Head of caudate nucleus (tissue), 42 donors: ENCODE data around the gene APOL4.
"Not testable (repeated sequence)": the region's sequence is repeated elsewhere in the genome, so short reads cannot be mapped to it uniquely, and the experiment has no call there.

ENCODE experiments used
- DNase-seq, 42 donors: peaks; one replicate each; pipeline versions ENCODE4 v3.0.0 to v3.0.0-alpha.2; 2020 to 2021; ENCODE audit warnings: mixed read lengths in 7 of 42
- intact Hi-C: fragments of 100-400 bp; cut with DNase I; formaldehyde crosslinking; loops from one replicate; pipeline ENCODE4 v1.15.0; 2022

Gene APOL4

DNA sequence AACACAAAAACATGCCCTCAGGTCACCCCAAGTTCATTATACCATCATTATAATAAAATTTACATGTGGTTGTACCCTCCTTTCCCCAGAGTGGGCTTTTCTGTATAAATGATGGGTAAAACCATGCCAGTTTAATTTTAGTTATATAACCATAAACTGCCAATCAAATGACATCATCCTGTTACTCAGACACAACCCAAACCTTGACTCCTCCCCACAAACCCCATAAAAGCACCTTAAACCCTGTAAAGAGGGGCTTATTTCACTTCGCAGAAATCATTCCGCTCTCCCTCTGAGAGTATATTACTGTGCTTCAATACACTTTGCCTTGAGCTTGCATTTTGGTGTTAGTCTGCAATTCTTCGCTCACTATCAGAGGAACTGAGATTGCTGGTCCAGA, 35.5 kb downstream of the APOL4 start:
- no peak for DNase-seq
- intact Hi-C loops = no loop called here

DNA sequence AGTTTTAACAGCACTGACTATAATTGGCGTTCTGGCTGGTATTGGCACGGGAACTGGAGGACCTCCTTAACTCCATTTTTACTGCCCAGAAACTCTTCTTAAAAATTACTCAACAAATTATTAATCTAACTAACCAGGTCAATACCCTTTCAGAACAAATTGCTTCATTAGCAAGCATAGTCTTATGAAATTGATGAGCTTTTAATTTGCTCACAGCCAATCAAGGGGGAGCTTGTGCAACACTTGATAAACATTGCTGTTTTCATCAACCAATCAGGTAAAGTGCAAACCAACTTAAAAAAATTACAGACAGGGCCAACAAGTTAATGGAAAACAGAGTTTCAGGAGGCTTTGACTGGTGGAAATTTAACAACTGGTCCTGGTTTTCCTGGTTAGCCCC, 36.5 kb downstream of the APOL4 start:
- no peak for DNase-seq
- intact Hi-C loops = no loop called here

DNA sequence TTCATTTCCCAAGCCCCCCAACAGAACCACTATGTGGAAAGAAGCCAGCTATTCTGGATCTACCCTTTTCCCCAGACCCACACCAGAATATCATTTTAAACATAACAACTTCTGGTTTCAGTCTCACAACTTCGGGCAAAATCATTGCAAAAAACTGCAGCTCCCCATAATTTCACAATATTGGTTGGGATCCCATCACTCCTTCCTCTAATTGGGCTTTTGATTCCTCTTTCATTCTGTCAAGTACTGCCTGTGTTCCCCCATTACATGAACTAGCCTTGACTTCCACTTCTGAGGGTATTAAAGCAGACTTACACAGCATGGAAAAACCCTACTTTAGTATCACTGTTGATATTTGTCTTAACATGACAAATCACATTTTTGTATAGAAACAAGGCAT, 37.0 kb downstream of the APOL4 start:
- intact Hi-C loops = no loop called here
- DNase-seq = no peak

DNA sequence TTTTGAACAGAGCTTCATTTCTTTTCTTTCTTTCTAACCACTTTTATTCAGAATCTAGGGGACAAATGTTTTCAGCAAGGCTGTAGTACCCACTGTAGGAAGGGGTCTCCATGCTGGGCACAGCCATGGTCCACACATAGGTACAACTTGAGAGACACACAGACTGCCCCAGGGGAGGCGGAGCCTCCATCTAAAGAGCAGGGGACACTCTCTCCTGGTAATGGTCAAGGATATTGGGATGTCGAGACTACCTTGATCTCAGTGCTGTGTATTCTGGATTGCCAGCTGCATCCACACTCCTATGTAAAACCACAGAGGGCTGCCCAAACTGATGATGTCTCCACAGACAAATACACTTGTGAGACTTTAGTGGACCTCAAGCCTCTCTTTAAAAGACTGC, 38.1 kb downstream of the APOL4 start:
- DNase-seq = no peak
- intact Hi-C loops = no loop called here

DNA sequence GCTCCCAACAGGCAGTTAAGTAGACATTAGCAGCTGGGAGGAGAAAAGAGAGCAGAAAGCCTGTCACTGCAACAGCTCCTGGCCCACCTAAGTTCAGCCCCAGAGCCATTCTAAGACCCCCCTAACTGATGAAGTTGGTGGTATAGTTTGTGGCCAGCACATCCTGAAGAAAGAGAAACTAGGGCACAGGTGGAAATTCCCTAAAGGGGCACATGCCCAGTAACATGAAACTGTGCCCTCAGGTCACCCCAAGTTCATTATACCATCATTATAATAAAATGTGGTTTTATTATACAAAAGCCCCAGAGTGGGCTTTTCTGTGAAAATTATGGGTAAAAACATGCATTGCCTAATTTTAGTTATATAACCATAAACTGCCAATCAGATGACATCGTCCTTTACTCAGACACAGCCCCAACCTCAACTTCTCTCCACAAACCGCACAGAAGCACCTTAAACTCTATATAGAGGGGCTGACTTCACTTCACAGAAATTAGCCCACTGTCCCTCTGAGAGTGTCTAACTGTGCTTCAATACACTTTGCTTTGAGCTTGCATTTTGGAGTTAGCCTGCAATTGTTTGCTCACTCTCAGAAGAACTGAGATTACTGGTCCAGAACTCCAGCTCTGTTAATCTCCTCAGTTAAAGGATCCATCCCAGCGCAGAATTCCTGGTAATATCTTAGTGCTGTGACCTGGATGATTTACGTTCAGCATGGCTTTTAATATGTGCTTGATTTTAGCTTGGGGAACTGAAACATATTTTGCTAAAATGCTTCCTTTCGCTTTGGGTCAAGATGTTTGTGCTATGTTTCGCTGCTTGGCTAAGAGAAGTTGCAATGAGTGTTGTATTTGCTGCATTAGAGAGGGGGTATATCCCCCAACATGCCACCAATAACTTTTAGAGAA, 39.2 kb downstream of the APOL4 start:
- intact Hi-C loops = no loop called here
- DNase-seq = no peak

DNA sequence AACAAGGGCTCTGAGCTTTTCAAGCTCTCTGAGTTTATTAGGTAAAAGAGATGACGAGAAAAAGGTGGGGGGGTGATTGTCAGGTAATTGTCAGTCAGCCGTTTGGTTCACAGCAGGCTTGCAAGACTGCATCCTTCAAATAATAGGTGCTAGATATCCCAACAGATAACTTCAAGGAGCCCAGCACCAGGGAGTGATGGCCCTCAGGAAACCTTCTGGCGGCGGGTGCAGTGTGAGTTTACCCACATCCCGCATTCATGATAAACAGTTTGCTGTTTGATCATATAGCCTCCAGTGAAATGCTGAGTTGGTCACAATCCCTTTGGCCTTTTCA, 39.8 kb downstream of the APOL4 start:
- DNase-seq = not testable (repeated sequence)

DNA sequence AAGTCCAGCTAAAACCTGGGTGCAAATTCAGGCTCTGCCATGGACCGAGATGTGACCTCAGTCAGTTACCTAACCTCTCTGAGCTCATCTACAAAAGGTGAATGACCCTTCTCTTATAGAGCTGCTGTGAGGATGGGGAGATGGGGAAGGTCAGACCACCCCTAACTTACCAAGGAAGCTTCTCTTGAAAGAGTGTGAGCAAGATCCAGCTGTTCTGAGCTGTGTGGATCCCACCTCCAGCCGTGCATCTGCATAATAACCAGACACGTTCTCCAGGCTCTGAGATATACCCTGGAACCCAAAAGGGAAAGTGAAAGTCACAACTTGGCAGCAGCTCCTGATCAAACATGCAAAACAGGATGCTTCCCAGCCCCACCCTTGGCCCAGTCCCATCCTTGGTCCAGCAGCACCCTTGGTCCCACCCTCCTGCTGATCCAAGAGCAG, 41.1 kb downstream of the APOL4 start, which contains the start of gene APOL3:
TSS of gene APOL3 (minus strand) at position 257 of the 444 bp plus-strand sequence. CDS start 11,700 bp downstream, outside the sequence.
- intact Hi-C loops = no loop called here
- DNase-seq = no peak

More for the DNA sequence above, 39.8 kb downstream of the APOL4 start:
- intact Hi-C loops = not testable (repeated sequence)

DNA sequence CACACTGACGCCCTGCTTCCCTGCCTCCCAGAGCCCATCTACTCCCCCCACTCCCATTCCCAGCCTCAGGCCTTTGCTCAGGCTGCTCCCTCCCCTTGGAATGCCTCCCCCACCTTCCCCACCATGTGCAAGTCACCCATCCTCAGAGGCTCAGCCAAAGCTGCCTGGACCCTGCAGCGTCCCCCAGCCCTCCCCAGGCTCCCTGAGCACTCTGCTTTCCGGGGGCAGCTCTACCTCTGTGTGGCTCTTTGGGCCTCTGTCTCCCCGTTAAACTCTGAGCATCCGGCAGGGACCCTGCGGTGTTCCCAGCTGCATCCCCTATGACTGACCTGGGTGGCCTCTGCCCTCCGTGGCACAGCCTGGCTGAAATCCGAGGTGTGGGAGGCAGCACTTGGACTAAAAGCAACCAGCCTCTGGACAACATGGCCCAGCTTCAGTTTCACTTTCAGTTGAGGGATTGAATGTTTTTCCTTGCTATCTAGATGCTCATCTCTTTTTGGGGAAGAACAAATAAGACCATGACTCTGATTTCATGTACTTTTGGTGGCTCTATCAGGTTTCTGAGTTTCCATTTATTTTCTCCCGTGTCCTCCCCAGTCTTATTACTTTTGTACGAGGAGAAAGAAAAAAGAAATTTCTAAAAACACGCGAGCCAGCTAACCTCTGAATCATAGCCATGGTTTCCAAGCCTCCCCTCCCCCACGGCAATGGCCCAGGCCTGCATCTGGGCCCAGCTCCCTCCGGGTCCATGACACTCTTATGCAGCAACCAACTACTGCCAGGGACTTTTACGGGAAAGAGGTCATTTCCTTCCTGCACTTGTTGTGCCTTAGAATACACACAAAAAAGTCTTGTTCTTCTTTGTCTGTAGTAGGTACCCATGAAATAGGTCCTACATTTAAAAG, 44.8 kb downstream of the APOL4 start:
- DNase-seq = peak; percentile 29 to 93 (median 75)
- intact Hi-C loops = no loop called here

DNA sequence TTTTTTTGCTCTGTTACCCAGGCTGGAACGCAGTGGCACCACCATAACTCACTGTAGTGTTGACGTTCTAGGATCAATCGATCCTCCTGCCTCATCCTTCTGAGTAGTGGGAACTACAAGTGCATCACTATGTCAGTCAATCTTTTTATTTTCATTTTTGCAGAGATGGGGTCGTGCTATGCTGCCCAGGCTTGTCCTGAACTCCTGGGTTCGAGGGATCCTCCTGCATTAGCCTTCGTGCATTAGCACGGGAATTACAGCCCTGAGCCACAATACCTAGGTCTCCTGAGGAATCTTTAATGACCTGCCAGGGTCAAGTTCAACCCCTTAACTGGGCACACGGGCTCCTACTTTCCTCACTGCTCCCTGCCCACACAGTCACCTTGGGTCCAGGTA, 45.5 kb downstream of the APOL4 start:
- no peak for DNase-seq
- intact Hi-C loops = no loop called here

DNA sequence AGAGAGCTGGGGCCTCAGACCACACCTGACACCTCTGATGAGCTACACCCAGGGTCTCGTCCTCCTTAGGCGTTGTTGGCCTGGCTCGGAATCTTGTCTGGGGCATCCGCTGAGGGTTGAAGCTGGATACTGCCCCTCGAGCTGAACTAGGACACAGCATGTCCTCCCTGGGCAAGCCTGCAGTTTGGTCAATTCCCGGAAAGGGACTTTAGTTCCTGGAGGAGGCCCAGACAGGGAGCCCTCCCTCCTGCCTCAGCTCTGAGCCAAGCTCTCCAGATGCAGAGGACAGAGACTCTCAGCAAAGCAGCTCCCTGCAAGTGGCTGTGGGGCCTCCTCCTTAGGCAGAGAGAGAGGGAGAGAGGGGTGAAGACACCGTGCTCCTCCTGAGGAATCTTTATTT, 45.9 kb downstream of the APOL4 start:
- peak in 28 of 42 donors; percentile 14 to 84 (median 43) for DNase-seq
- intact Hi-C loops = no loop called here

DNA sequence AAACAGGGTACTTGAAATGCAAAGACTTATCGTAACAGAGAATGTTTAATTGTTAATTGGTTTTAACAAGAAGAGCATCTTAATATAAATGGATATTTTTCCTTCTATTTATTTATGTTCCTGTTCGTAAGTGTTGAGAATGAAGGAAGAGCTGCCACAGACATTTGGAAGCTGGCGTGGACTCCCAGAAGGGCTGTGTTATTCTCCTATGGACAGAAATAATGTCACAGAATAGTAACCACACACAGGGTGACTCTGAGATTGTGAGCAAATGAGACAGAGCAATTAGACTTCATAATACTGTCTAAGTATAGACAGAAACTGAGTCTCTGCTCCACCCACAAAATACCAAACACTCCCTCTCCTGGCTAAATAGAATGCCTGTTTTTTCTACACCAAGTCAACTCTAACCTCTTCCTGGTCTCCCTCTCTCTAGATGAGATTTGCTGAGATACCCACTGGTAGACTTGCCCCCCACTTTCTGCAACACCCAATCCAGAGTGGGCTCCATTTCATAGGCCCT, 47.1 kb downstream of the APOL4 start:
- intact Hi-C loops = no loop called here
- no peak for DNase-seq

DNA sequence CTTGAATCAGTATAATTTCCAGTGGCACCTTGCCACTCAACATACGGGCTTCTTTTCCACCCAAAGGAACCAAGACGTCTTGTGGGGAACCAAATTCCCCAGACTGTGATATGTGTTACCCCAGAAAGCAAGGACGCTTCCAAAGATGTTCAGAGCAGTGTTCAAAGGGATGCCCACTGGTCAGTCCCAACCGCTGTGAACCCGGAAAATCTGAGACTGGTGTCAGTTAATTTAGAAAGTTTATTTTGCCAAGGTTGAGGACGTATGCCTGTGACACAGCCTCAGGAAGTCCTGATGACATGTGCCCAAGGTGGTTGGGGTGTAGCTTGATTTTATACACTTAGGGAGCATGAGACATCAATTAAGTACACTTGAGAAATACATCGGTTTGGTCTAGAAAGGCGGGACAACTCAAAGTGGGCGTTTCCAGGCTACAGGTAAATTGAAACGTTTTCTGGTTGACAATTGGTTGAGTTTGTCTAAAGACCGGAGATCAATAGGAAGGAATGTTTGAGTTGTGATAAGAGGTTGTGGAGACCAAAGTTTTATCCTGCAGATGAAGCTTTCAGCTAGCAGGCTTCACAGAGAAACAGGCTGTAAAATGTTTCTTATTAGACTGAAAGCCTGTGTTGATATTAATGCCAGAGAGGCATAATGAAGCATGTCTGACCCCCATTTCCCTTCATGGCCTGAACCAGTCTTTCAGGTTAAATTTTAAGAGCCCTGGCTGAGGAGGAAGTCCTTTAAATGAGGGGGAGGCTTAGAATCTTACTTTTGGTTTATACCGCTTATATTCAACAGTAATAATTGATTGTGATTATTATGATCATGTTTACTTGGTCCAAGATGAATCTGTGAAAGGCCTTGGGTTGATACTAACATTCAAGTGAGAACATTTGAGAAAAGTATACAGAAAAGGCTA, 47.8 kb downstream of the APOL4 start:
- no peak for DNase-seq
- intact Hi-C loops = no loop called here

DNA sequence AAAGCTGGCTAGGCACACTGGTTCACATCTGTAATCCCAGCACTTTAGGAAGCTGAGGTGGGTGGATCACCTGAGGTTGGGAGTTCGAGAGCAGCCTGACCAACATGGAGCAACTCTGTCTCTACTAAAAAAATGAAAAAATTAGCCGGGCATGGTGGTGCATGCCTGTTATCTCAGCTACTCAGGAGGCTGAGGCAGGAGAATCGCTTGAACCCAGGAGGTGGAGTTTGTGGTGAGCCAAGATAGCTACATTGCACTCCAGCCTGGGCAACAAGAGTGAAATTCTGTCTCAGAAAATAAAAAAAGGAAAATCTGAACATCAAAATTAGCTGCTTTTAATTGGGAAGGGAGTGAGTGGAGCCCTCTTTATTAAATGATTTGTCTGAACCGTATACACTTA, 48.8 kb downstream of the APOL4 start:
- DNase-seq, intact Hi-C loops: not testable (repeated sequence)

DNA sequence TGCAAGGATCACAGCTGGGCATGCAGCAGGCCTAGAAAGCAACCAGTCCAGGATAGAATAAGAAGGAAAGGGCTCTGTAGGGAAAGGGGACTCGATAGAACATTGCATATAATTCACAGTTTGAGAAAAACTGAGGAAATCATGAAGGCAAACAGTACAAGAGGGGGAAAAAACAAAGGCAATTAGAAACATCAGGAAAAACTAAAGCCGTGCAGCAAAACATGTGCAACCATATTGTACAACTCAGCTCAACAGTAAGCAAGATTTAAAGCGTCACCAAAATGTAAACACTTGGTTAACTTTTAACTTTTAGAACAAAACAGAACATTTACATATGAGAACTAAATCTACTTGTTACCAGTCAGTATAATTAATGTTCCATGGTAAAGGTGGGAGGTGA, 49.5 kb downstream of the APOL4 start:
- intact Hi-C loops = no loop called here
- no peak for DNase-seq

DNA sequence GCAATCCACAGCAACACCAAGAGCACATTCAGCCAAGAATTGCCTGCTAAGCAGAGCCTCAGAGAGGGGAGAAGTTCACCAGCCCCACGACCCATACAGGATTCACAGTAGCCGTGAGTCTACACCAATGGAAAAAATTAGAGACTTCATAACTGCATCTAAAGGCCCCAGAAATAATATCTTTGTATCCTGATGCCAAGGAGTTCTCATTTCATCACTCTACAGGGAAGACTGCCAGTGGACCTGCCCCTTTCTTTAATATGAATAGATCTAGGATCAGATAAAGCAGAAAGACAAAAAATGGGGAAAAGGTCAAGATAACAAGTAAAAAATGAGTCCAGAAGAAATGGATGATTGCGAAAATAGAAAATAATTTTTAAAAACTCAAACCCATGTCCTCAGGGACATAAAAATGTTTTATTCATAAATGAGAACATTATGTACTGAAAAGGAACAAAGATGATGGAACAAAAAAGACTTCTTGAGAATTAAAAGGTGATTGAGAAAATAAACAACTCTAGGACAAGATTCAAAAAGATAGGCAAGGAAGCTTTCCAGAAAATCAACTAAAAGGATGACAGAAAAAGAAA, 50.5 kb downstream of the APOL4 start:
- no peak for DNase-seq
- intact Hi-C loops = no loop called here

DNA sequence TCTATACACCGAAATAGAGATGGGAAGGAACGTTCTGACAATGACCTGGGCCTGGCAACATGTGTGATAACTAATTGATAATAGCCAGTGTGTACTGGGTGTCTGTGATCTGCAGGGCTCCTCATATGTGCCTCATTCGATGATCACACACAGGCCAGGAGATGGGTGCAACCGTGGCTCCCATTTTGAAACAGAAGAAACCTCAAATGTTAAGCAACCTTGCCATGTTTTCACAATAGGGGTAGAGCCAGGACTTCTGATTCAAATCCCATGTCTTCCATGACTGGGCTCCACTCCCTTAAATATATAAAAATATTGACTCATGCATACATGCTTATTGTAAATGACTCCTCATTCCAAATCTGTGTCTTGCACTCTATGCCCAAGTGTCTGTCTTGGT, 52.2 kb downstream of the APOL4 start:
- DNase-seq = no peak
- intact Hi-C loops = loop anchor here (5.0 kb wide), 1 partner anchor 33 kb away; no protein-coding TSS in a partner anchor

DNA sequence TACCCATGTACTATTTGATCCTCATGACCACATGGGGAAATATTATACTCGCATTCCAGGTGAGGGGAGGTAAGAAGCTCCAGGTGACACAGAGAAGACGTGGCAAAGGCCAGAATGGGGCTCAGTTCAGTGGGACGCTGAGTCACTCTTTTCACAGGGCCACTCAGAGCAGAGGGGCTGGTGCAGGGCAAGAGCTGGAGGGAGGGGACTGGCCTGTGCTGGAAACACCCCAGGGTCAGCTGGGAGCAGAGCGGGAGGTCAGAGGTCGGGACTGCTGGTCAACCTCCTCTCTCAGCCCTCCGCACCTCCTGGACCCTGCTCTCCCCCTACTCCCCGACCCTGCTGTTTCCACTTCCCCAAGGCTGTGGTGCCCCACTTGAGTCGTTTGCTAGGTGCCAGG, 53.2 kb downstream of the APOL4 start:
- intact Hi-C loops = loop anchor here (5.0 kb wide), 1 partner anchor 34 kb away; no protein-coding TSS in a partner anchor
- DNase-seq = no peak

DNA sequence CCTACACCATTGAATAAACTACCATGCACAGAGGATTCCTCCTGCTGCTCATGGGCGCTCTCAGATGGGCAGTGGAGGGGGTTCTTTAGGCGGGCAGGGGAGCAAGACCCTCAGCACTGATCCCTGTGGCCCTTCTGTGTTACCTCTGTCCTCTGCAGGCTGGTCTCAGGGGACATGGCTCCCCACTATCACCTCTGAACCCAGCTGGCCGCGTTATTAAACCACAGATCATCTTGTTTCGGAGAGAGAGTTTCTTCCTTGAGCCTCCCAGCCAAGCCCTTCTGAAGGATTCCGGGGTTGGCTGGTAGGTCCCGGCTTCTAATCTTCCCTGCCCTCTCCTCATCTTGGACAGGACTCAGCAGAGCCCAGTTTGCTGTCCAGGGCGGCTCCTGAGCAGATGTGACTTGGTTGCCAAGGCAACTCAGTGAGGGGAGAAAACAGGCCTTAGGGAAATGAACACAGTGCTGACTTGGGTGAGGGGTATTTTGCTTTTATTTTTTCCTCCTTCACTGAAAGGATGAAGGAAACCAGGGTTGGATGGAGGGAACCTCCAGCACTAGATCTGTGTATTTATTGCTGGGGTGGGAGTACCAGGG, 54.3 kb downstream of the APOL4 start:
- intact Hi-C loops = loop anchor here (5.0 kb wide), 1 partner anchor 35 kb away; no protein-coding TSS in a partner anchor
- DNase-seq = no peak
